D721Med (cell line): ENCODE measurements around the gene FN3K.
A peak's percentile ranks its signal among the peaks of the same experiment; 100 is the strongest.

ENCODE experiments used
- DNase-seq: peaks from one replicate; pipeline ENCODE4 v3.0.0; 2011; ENCODE audit warnings: low spot score; ENCODE audit not compliant: insufficient read length
- FAIRE-seq: peaks from 2 replicates; lab custom pipeline; 2011; peaks lifted over from hg19 to GRCh38; lab: Jason Lieb, UNC
- CTCF ChIP-seq: IDR thresholded peaks from 2 replicates; pipeline ENCODE4 v1.5.1; 2012; ENCODE audit warnings: mild to moderate bottlenecking, control low read depth; ENCODE audit not compliant: insufficient read depth; ENCODE audit errors: missing control alignments

The FN3K gene

DNA sequence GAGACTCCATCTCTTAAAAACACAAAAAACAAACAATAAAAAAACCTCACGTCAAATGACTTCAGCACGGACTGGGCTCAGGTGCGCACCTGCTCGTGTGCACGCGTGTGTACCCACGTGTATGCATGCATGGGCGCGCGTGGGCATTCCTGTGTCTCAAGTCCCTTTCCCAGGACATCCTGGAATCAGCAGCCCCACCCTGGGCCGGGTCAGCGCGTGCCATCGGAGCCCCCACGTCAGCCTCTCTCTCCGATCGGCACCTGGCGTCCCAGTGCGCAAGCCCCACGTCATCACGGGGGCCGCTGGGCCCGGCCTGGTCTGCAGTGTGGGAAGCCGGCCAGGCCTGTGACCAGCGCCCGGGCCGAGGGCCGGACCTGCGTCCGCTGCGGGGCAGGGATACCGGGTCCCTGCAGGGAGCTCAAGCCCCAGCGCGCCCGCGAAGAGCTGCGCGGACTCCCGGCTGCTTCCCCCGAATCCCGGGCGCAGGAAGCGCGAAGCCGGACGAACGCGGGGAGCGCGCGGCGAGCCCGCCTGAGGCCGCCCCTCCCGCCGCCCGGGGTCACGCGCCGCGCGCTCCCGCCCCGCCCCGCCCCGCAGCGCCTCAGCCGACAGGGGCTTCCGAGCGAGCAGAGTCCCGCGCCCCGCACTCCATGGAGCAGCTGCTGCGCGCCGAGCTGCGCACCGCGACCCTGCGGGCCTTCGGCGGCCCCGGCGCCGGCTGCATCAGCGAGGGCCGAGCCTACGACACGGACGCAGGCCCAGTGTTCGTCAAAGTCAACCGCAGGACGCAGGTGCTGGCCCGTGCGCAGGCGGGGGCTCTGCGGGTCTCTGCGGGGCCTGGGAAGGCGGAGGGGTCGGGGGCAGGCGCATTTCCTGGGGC lies at the start of gene FN3K:
Gene FN3K (plus strand): TSS at position 629 of the 880 bp plus-strand sequence. CDS start 22 bp downstream, at position 651.
- FAIRE-seq (no peak), DNase-seq (peak; percentile 61)
- TF ChIP-seq CTCF, result no peak

DNA sequence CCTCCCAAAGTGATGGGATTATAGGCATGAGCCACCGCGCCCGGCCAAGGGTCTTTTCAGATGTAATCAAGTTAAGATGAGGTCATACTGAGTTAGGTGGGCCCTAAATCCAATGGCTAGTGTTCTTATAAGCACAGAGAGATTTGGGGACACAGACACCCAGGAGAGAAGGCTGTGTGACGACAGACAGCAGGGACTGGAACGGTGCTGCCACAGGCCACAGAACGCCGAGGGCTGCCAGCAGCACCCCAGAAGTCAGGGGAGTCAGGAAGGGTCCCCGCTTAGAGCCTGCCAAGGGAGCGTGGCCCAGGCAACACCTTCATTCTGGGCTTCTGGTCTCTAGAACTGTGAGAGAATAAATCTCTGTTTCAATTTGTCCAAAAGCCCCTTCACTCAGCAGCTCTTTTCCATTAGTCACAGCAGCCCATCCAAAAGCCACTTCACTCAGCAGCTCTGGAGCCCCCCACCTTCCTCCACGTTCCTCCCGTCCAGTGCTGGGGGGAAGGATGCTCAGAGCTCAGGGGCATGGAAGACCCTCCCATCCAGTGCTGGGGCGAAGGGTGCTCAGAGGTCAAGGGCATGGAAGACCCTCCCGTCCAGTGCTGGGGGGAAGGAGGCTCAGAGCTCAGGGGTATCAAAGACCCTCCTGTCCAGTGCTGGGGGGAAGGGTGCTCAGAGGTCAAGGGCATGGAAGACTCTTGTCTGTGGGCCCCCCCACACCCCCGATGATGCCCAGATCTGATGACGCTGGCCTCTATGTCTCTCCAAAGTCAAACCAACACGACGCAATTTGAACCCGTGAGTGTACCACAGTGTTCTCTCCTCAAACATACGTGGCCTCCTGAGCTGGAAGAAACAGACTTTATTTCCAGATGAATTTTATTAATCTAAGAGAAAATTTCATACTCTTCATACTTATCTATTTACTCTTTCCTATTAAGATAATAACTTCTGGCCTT lies 48.8 kb upstream of the FN3K start:
- DNase-seq (no peak), FAIRE-seq (no peak)
- TF ChIP-seq CTCF, result no peak

DNA sequence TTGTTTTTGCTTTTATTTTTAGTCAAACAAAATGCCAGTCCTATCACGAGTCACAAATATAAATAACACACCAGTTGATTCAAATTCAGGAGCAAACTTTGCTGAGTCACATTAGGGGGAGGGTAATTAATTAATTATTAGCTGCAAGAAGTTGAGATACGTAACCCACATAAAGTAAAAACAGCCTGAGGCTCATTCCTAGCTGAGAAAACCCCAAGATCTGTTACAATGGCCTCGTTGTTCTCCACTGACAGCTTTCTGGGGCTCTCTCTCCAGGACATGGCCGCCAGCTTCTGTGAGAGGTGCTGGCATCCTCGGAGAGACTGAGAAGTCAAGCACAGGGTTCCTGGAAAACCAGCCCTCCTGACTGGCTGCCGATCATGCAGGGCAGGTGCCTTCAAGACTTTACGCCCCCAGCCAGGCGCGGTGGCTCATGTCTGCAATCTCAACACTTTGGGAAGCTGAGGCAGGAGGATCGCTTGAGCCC lies 48.0 kb upstream of the FN3K start:
- TF ChIP-seq CTCF, result no peak
- FAIRE-seq, result no peak
- DNase-seq, result no peak

DNA sequence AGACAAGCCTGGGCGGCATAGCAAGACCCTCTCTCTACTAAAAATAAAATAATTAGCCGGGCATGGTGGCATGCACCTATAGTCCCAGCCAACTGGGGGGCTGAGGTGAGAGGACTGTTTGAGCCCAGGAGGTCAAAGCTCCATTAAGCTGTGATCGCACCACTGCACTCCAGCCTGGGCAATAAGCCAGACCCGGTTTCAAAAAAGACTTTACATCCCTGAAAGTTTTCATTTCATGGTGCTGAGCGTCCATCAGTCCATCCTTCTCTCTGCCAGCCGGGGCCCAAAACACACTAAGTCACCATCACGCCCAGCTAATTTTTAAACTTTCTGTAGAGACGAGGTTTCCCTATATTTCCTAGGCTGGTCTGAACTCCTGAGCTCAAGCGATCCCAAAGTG lies 47.5 kb upstream of the FN3K start:
- DNase-seq (no peak), FAIRE-seq (no peak)
- no peak for TF ChIP-seq CTCF

GRCh38 chr17:82689077-82689476 lies 46.3 kb upstream of the FN3K start:
- DNase-seq, result no peak
- TF ChIP-seq CTCF, result no peak
- no peak for FAIRE-seq

- no peak for FAIRE-seq
- no peak for TF ChIP-seq CTCF
- no peak for DNase-seq
These were observed 44.5 kb upstream of the FN3K start for GRCh38 chr17:82690786-82691489.
